ENCODE data around the gene KIAA1549. TPM values are rescaled to one million over a fixed set of nuclear protein-coding genes. Genes with fewer than 3 reads are reported as not detected.

Gene KIAA1549
- total RNA-seq, 1 donor, result 3.3 TPM

- H3K27me3 ChIP-seq (ENCODE audit: insufficient read depth, low read length), result no peaks in the 10 kb centered on the region
- TF ChIP-seq CTCF (IDR thresholded peaks at IDR 0.05; ENCODE audit: extremely low read depth, low read depth, low read length), result no peak
Measured at GRCh38 chr7:138878051-138878450, 103.1 kb downstream of the KIAA1549 start.

GRCh38 chr7:138876326-138876725 is 104.9 kb downstream of the KIAA1549 start:
- no peak overlapping the region for H2AFZ ChIP-seq (ENCODE audit: low read length)
- peaks cover 16% of the 10 kb centered on the region for H3K4me1 ChIP-seq (ENCODE audit: insufficient read depth, low read length)
- H4K20me1 ChIP-seq (ENCODE audit: insufficient read depth, low read length), result no peaks in the 10 kb centered on the region
- H3K4me3 ChIP-seq (ENCODE audit: insufficient read depth, low read length), result no peak overlapping the region
- H3K9me3 ChIP-seq (ENCODE audit: low read depth, low read length), result no peaks in the 10 kb centered on the region
- peak overlapping the region; percentile 78 for H3K27ac ChIP-seq (ENCODE audit: low read depth, low read length)
- H3K79me2 ChIP-seq (ENCODE audit: insufficient read depth, low read length), result no peaks in the 10 kb centered on the region
- H3K36me3 ChIP-seq (ENCODE audit: insufficient read depth, low read length), result peaks cover 4% of the 10 kb centered on the region
- no peak for TF ChIP-seq CTCF (IDR thresholded peaks at IDR 0.05; ENCODE audit: extremely low read depth, low read depth, low read length)
- H3K4me2 ChIP-seq (ENCODE audit: insufficient read depth, low read length), result peak overlapping the region; percentile 25
- DNase-seq (ENCODE audit: insufficient read length, low spot score, missing footprints), result no peak
- H3K27me3 ChIP-seq (ENCODE audit: insufficient read depth, low read length), result no peaks in the 10 kb centered on the region

More at GRCh38 chr7:138878051-138878450, 103.1 kb downstream of the KIAA1549 start:
- Histone ChIP-seq H3K4me3 (ENCODE audit: insufficient read depth, low read length) (no peak overlapping the region), H2AFZ (ENCODE audit: low read length) (no peak overlapping the region), H3K79me2 (ENCODE audit: insufficient read depth, low read length) (no peaks in the 10 kb centered on the region), H3K4me2 (ENCODE audit: insufficient read depth, low read length) (no peak overlapping the region), H3K27ac (ENCODE audit: low read depth, low read length) (no peak overlapping the region), H3K9me3 (ENCODE audit: low read depth, low read length) (no peaks in the 10 kb centered on the region), H3K4me1 (ENCODE audit: insufficient read depth, low read length) (peaks cover 16% of the 10 kb centered on the region), H3K36me3 (ENCODE audit: insufficient read depth, low read length) (peaks cover 4% of the 10 kb centered on the region), H4K20me1 (ENCODE audit: insufficient read depth, low read length) (no peaks in the 10 kb centered on the region)
- DNase-seq (ENCODE audit: insufficient read length, low spot score, missing footprints), result no peak

- Histone ChIP-seq H3K27me3 (ENCODE audit: insufficient read depth, low read length) (no peaks in the 10 kb centered on the region), H3K9me3 (ENCODE audit: low read depth, low read length) (no peaks in the 10 kb centered on the region), H3K4me1 (ENCODE audit: insufficient read depth, low read length) (peaks cover 16% of the 10 kb centered on the region), H3K79me2 (ENCODE audit: insufficient read depth, low read length) (no peaks in the 10 kb centered on the region), H3K36me3 (ENCODE audit: insufficient read depth, low read length) (peaks cover 4% of the 10 kb centered on the region), H3K4me2 (ENCODE audit: insufficient read depth, low read length) (no peak overlapping the region), H3K27ac (ENCODE audit: low read depth, low read length) (peak overlapping the region; percentile 78), H3K4me3 (ENCODE audit: insufficient read depth, low read length) (no peak overlapping the region), H2AFZ (ENCODE audit: low read length) (no peak overlapping the region), H4K20me1 (ENCODE audit: insufficient read depth, low read length) (no peaks in the 10 kb centered on the region)
- DNase-seq (ENCODE audit: insufficient read length, low spot score, missing footprints), result peak; percentile 89
- no peak for TF ChIP-seq CTCF (IDR thresholded peaks at IDR 0.05; ENCODE audit: extremely low read depth, low read depth, low read length)
Measured at GRCh38 chr7:138875794-138876193, 105.4 kb downstream of the KIAA1549 start.

- H2AFZ ChIP-seq (ENCODE audit: low read length), result no peak overlapping the region
- TF ChIP-seq CTCF (IDR thresholded peaks at IDR 0.05; ENCODE audit: extremely low read depth, low read depth, low read length), result no peak
Measured at GRCh38 chr7:138873220-138873892, 107.8 kb downstream of the KIAA1549 start.

More at GRCh38 chr7:138873220-138873892, 107.8 kb downstream of the KIAA1549 start:
- Histone ChIP-seq H3K9me3 (ENCODE audit: low read depth, low read length) (no peaks in the 10 kb centered on the region), H3K36me3 (ENCODE audit: insufficient read depth, low read length) (no peaks in the 10 kb centered on the region), H3K27me3 (ENCODE audit: insufficient read depth, low read length) (no peaks in the 10 kb centered on the region), H3K4me2 (ENCODE audit: insufficient read depth, low read length) (no peak overlapping the region), H4K20me1 (ENCODE audit: insufficient read depth, low read length) (no peaks in the 10 kb centered on the region), H3K79me2 (ENCODE audit: insufficient read depth, low read length) (no peaks in the 10 kb centered on the region), H3K4me1 (ENCODE audit: insufficient read depth, low read length) (peaks cover 16% of the 10 kb centered on the region), H3K27ac (ENCODE audit: low read depth, low read length) (no peak overlapping the region), H3K4me3 (ENCODE audit: insufficient read depth, low read length) (no peak overlapping the region)
- DNase-seq (ENCODE audit: insufficient read length, low spot score, missing footprints), result no peak

Data from osteoblast (primary cell).